ENCODE measurements around the gene INHBB. TPM values are rescaled to one million over a fixed set of nuclear protein-coding genes. Genes with fewer than 3 reads are reported as not detected.

The INHBB gene
- total RNA-seq, 2 experiments from 2014 or later = not detected

Other genes starting within 250 kb of the INHBB start
- 10 to 100 TPM; 11.4 to 12.2 TPM for gene TMEM185B, start 122.7 kb upstream of the INHBB start, total RNA-seq
- 10 to 100 TPM; 16.4 to 19.3 TPM for gene RALB, start 93.3 kb upstream of the INHBB start, total RNA-seq